Measurements from ENCODE around the gene MSLN.

MSLN gene

DNA sequence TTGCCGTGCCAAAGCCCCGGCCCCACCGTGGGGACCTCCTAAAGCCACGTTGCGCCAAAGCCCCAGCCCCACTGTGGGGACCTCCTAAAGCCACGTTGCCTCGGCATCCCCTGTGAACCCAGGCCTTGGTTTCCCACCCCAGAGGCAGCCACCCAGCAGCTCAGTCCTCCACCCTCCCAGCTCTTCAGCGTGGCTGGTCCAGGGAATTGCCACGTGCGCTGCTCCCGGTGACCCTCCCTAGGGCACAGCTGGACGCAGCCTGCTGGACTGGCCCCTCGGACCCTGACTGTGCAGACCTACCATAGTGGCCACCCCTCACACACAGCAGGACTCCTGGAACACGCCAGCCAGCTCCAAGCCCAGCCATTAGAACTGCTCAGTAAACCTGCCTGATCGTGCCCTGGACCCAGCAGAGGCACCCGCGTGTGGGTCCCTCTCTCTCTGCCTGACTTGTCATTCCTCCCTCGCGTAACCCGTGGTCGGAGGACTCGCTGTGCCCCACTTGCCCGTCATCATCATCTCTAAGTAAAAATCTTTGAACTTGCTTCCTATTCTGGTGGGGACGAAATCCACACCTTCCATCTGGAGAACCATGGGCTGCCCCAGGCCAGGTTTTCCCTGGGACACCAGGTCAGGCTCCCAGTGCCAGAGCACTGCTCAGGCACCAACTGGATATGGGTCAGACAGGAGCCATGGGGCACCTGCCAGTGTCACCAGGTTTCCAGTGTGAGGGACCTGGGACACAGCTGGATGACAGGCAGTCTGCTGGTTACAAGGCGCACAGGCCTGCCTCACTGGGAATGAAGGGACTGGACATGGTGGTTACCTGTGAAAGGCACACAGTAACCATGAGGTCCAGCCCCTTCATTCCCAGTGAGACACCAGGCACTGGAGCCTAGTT is 25.3 kb upstream of the MSLN start:
- Histone ChIP-seq H3K9me3 (ENCODE audit: severe bottlenecking) (no peaks in the 10 kb centered on the region), H3K4me3 (ENCODE audit: severe bottlenecking) (no peak overlapping the region), H3K27ac (ENCODE audit: poor library complexity, severe bottlenecking) (no peak overlapping the region), H3K4me1 (ENCODE audit: insufficient read depth, poor library complexity, severe bottlenecking) (no peaks in the 10 kb centered on the region), H3K27me3 (ENCODE audit: insufficient read depth, poor library complexity, severe bottlenecking) (no peaks in the 10 kb centered on the region), H3K36me3 (ENCODE audit: low read depth) (peaks cover 35% of the 10 kb centered on the region)
- TF ChIP-seq, protein P1, sequence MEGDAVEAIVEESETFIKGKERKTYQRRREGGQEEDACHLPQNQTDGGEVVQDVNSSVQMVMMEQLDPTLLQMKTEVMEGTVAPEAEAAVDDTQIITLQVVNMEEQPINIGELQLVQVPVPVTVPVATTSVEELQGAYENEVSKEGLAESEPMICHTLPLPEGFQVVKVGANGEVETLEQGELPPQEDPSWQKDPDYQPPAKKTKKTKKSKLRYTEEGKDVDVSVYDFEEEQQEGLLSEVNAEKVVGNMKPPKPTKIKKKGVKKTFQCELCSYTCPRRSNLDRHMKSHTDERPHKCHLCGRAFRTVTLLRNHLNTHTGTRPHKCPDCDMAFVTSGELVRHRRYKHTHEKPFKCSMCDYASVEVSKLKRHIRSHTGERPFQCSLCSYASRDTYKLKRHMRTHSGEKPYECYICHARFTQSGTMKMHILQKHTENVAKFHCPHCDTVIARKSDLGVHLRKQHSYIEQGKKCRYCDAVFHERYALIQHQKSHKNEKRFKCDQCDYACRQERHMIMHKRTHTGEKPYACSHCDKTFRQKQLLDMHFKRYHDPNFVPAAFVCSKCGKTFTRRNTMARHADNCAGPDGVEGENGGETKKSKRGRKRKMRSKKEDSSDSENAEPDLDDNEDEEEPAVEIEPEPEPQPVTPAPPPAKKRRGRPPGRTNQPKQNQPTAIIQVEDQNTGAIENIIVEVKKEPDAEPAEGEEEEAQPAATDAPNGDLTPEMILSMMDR (IDR thresholded peaks at IDR 0.05; ENCODE audit: poor library complexity, severe bottlenecking): no peak
- ATAC-seq (ENCODE audit: low read depth) (no peak), DNase-seq (ENCODE audit: low spot score) (peak; percentile 54)

DNA sequence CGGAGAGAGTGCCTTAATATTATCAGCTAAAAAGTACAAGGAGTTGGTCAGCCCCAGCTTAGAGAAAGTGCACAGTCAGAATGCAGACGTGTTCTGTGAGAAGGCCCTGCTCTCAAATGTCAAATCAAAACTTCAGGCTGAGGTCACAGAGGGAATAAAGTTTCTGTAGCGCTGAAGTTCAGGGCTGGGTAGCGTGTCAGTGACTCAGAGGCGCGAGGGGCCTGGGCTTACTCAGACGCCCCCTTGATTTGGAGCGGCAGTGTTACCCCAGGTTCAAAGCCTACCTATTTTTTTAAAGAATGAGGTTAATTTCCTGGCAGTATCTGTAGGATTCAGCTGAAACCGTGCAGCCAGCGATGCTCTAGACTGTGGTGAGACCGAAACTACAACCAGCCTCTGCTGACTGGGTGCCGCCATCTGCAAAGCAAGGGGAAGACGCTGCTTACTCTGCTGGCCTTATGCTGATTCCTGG is 24.5 kb upstream of the MSLN start:
- H3K27ac ChIP-seq (ENCODE audit: poor library complexity, severe bottlenecking): no peak overlapping the region
- no peaks in the 10 kb centered on the region for H3K27me3 ChIP-seq (ENCODE audit: insufficient read depth, poor library complexity, severe bottlenecking)
- no peaks in the 10 kb centered on the region for H3K4me1 ChIP-seq (ENCODE audit: insufficient read depth, poor library complexity, severe bottlenecking)
- DNase-seq (ENCODE audit: low spot score) (no peak), ATAC-seq (ENCODE audit: low read depth) (no peak)
- no peaks in the 10 kb centered on the region for H3K9me3 ChIP-seq (ENCODE audit: severe bottlenecking)
- no peak overlapping the region for H3K4me3 ChIP-seq (ENCODE audit: severe bottlenecking)
- peaks cover 35% of the 10 kb centered on the region for H3K36me3 ChIP-seq (ENCODE audit: low read depth)
- TF ChIP-seq, protein P1 (IDR thresholded peaks at IDR 0.05; ENCODE audit: poor library complexity, severe bottlenecking): no peak

DNA sequence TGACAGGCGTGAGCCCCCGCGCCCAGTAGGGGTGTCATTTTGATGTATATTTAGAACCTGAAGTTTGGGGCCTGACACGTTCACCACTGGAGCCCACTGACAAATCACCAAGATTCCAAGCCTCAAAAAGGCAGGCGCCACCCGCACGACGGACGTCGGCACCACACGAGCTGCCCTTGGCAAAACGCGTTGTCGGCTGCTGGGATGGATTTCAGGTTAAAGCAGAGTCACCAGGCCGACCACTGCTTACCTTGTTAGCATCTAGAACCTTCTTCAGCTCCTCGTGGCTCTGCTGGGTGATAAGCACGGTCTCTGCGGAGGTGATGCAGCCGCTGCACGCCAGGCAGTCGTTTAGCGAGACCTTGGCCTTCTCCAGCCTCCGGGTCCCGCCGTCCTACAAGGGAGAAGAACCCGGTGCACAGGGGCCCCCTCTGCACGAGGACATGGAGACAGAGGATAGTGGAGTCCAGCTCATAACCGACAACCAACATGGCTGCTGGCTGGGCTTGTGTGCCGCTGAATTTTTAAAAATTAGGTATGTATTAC is 23.5 kb upstream of the MSLN start:
- TF ChIP-seq, protein P1 (IDR thresholded peaks at IDR 0.05; ENCODE audit: poor library complexity, severe bottlenecking): no peak
- no peak for ATAC-seq (ENCODE audit: low read depth)
- Histone ChIP-seq H3K9me3 (ENCODE audit: severe bottlenecking) (no peaks in the 10 kb centered on the region), H3K27ac (ENCODE audit: poor library complexity, severe bottlenecking) (peak overlapping the region; percentile 22), H3K36me3 (ENCODE audit: low read depth) (peaks cover 33% of the 10 kb centered on the region), H3K4me3 (ENCODE audit: severe bottlenecking) (no peak overlapping the region), H3K4me1 (ENCODE audit: insufficient read depth, poor library complexity, severe bottlenecking) (no peaks in the 10 kb centered on the region), H3K27me3 (ENCODE audit: insufficient read depth, poor library complexity, severe bottlenecking) (no peaks in the 10 kb centered on the region)
- peak; percentile 62 for DNase-seq (ENCODE audit: low spot score)

DNA sequence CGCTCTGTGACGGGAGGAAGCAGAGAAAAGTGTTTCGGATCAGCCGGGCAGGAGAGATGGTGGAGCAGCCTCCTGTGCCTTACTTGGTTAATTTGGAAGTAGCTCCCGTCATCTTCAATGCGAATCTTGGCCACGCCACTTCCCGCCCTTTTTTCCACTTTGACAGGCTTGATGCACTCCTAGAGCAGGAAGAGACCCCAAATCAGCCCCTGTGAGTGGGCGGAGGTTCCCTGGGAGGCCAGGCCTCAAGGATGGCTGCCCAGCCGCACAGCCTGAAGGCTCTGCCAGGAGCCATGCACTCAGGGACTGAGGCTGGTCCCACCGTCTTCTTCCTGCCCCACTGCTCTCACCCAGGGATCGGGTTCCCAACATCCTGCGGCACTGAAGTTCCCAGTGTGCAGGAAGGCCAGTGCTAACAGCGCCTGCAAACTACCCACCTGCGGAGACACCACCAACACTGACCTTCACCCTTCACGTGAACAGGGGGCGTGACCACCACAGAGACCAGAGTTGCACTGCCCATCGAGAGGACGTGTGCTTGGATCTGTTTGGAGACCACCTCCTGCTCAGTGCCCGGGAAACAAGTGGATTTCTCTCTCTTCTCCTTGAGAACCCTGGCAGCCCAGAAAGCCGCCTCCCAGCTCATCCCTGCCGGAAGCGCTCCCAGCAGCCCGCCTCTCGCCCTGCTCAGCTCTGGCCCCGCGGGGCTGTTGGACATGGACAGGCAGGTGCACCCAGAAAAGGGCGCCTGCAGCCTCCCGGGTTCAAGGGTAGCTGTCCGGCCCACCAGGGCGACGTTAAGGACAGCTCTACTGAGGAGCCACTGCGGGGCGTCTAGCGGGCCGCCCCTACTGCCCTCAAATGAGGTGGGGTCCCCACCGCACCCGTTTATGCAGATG is 20.7 kb upstream of the MSLN start:
- Histone ChIP-seq H3K36me3 (ENCODE audit: low read depth) (peaks cover 22% of the 10 kb centered on the region; the same call in 1 of the 2 replicates), H3K27ac (ENCODE audit: poor library complexity, severe bottlenecking) (peak overlapping the region; percentile 37), H3K27me3 (ENCODE audit: insufficient read depth, poor library complexity, severe bottlenecking) (no peaks in the 10 kb centered on the region), H3K4me1 (ENCODE audit: insufficient read depth, poor library complexity, severe bottlenecking) (no peaks in the 10 kb centered on the region), H3K9me3 (ENCODE audit: severe bottlenecking) (no peaks in the 10 kb centered on the region), H3K4me3 (ENCODE audit: severe bottlenecking) (peak overlapping the region; percentile 86)
- ATAC-seq (ENCODE audit: low read depth) (peak; percentile 14; the same call in 2 of the 3 replicates), DNase-seq (ENCODE audit: low spot score) (no peak)
- TF ChIP-seq, protein P1 (IDR thresholded peaks at IDR 0.05; ENCODE audit: poor library complexity, severe bottlenecking): no peak
